ENCODE data around the gene CCDC40.

The CCDC40 gene

DNA sequence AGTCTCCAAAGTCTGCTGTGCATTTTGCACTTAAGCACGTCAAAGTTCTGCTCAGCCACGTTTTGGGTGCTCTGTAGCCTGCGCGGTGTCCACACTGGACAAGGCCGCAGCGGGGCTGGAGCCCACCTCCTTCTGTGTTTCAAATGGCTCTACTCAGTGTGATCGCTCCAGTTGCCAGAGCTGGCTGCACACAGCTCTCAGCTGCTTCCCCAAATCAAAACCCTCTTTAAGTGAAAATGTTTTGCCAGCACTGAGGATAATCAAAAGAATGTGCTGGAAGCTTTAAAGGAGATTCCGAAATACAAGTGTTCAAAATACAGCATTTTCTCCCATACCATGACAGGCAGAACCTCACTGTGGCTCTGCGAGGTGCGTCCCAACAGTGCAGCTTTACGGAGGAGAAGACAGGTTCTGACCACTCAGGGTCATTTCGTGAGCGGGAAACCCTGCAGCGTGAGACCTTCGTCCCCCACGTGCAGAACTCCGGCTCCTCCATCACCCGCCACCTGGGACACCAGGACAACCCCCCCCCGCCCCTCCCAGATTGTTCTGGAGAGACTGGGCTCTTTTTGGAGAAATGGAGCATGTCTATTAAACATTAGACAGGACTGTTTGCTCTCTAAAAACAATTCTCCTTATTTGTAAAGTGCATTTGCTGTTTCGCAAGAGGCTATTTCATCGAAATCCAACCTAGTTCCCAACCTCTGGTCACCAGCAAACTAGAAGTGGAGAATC, 17.4 kb upstream of the CCDC40 start:
- in situ Hi-C loops (cut with MboI; ENCODE audit: low sequenced_read_pairs) = no loop called here

- in situ Hi-C loops (cut with MboI; ENCODE audit: low sequenced_read_pairs) = no loop called here
Measured at GRCh38 chr17:80021600-80021999, 14.8 kb upstream of the CCDC40 start.

- in situ Hi-C loops (cut with MboI; ENCODE audit: low sequenced_read_pairs) = no loop called here
Measured at GRCh38 chr17:80023481-80024205, 12.8 kb upstream of the CCDC40 start.

- in situ Hi-C loops (cut with MboI; ENCODE audit: low sequenced_read_pairs) = no loop called here
Measured at GRCh38 chr17:80024206-80024972, 12.1 kb upstream of the CCDC40 start.

DNA sequence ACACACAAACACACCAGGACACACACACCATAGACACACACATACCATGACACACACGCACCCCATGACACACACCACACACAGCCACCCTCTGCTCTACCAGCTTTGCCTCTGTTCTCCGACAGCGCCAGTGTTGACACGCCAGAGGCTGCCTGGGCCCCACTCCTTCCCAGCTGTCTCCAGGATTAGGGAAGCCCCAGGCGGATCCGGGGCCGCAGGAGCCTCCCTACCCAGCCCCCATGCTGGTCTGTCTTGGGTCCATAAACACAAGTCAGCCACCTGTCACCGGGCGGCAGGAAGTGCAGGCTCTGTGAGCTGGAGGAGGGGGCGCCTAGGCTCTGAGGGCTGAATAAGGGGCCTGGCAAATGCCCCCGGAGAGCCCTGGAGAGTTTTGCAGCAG, 11.3 kb upstream of the CCDC40 start:
- in situ Hi-C loops (cut with MboI; ENCODE audit: low sequenced_read_pairs) = no loop called here

DNA sequence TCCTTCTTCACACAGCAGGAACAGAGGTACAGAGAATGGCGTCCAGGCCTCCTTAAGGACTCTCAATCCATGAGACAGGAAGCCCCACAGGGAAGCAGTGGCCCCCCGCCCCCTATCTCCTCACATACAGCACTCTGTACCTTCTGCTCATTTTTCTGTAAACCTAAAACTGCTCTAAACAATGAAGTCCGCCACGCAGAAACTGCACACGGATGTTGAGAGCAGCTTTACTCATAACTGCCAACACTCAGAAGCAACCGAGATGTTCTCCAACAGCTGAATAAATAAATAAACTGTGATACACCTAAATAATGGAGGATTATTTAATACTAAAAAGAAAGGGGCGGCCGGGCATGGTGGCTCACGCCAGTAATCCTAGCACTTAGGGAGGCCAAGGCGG, 10.6 kb upstream of the CCDC40 start:
- in situ Hi-C loops (cut with MboI; ENCODE audit: low sequenced_read_pairs) = no loop called here

GRCh38 chr17:80026359-80027042, 9.9 kb upstream of the CCDC40 start:
- in situ Hi-C loops (cut with MboI; ENCODE audit: low sequenced_read_pairs) = no loop called here

DNA sequence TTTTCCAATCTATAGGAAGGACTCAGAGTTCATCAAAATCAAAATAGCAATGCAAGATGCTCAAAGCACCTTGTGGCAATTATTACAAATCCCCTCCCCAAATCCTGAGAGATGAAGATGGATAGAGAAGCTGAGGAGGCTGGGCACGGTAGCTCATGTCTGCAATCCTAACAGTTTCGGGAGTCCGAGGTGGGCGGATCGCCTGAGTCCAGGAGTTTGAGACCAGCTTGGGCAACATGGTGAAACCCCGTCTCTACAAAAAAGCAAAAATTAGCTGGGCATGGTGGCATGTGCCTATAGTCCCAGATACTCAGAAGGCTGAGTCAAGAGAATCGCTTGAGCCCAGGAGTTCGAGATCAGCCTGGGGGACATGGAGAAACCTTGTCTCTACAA, 9.4 kb upstream of the CCDC40 start:
- in situ Hi-C loops (cut with MboI; ENCODE audit: low sequenced_read_pairs) = no loop called here

DNA sequence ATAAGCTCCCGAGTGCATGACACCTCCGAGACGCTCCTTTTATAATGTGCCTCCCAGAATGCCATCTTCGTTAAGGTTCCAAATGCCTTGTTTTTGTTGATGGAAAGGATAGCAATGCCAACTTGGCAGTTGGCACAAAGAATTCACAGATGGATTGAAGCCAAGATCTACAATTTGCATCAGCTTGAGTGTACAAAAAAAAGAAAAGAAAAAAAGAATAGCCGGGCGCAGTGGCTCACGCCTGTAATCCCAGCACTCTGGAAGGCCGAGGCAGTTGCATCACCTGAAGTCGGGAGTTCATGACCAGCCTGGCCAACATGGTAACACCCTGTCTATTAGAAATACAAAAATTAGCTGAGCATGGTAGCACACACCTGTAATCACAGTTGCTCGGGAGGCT, 8.4 kb upstream of the CCDC40 start:
- in situ Hi-C loops (cut with MboI; ENCODE audit: low sequenced_read_pairs) = no loop called here

- in situ Hi-C loops (cut with MboI; ENCODE audit: low sequenced_read_pairs) = no loop called here
Measured at GRCh38 chr17:80029258-80029974, 7.0 kb upstream of the CCDC40 start.

DNA sequence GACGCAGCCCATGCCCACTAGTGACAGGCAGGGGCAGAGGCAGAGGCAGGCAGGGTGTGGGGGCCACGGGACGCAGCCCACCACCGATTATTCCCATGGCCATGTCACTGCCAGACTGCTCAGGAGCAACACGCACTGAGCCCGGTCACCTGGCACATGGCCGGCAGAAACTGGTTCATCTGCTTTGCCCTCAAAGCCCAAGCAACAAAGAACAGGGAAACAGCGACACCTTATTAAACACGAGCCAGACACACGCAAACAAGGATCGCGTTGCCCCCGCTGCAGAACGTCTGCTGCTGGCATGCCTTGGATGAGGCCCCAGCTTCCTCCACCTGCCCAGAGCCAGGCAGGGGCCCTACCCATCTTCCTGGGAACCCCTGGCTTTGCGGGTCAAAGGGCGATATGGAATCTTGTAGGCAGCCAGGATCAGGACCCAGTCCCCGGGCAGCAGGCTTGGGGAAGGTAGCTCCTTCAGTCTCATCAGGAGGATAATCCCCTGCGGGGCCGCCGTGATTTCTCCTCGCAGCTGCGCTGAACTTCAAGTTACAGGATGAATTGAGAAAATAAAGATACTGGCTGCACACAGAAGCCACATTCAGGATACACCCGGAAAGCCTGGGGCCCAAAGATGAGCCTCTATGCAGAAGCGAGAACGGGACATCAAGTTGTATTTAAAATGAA, 5.6 kb upstream of the CCDC40 start:
- in situ Hi-C loops (cut with MboI; ENCODE audit: low sequenced_read_pairs) = no loop called here

DNA sequence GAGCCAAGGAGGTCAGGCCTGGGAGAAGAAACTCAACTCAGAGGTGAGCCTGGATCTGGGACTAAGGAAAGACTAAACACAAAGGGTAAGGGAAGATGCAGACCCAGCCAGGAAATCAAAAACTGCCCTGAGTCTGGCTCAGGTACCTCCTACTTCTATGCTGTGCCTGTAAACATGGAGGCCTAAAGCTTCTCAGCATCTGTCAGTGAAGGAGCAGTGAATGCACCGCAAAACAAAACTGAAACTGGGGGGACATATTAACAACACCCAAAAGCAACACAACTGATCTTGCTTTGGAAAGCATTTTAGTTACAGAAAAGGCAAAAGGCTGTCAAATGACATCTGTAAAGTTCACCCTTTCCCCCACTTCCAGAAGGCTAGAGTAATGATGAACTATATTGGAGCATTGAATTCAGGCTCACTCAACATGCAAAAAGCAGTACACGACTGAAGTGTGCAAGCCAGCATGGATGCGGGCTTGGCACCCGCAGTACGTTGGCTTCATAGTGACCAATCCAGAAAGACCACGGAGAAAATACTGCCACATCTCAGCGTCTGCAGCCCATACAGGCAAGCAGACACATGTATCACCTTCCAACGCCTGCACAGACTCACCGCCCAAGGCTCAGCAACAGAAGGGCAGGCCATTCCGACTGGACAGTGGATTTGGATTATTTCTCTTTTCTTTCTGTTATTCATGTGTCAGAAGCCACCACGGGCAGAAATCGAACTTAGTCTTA, 4.6 kb upstream of the CCDC40 start:
- in situ Hi-C loops (cut with MboI; ENCODE audit: low sequenced_read_pairs) = no loop called here

- in situ Hi-C loops (cut with MboI; ENCODE audit: low sequenced_read_pairs) = no loop called here
Measured at GRCh38 chr17:80032614-80033171, 3.7 kb upstream of the CCDC40 start.

DNA sequence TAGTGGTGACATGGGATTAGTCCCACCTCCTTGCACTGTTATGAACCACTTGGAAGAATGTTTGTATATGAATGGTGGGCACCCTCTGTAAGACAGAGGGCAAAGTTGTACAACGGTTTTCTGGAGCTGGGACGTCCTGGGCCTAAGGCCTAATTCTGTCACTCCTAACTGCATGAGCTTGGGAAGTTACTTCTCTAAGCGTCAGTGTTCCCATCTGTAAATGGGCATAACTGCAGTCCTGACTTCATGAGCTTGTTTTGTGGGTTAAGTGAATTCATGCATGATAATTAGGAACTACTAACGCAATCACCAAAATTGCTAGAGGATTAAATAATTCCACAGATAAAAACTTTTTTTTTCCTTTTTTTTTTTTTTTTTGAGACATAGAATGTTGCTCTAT, 2.6 kb upstream of the CCDC40 start:
- in situ Hi-C loops (cut with MboI; ENCODE audit: low sequenced_read_pairs) = no loop called here

DNA sequence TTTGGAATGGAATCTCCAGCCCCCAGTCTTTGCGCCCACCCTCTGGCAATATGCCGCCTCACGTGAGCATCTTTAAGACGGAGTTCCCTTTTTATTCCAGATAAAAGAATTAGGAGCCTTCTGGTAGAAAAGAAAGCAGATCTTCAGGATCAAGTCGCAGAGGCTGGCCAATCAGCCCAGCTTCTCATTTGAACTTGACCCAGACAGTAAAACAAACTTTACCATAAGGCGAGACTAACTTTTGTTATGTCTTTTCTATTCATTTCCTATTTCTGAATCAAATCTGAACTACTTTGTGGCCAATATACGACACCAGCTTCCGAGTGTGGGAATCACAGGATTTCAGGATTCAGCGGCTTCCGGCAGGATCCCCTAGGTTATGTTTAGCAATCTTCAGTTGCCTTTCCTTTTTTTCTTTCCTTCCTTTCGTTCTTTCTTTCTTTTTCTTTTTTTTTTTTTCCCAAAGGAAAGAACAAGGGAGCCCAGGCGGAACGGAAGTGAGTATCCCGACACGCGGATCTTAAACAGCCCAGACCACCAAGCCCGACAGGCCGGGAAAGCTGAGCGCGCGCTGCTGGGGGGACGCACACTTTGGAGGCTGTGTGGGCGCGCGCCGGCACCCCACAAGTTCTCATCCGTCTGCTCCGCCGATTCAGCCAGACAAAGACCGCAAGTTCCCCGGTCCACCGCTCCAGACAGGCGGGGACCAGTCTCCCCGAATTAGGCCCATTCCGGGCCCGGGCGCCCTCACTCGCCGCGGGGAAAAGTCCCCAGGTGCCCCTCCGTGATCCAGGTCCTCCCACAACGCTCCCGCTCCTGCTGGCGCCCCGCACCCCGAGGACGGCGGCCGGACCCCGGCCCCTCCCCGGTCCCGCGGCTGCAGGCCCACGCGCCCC, 1.4 kb upstream of the CCDC40 start:
- in situ Hi-C loops (cut with MboI; ENCODE audit: low sequenced_read_pairs) = no loop called here

GRCh38 chr17:80035687-80035936, 830 bp upstream of the CCDC40 start, which contains the start of gene TBC1D16:
Gene TBC1D16, minus strand, starts transcription at chr17:80035872. Its CDS starts 22,325 bp downstream, at chr17:80013547.
- in situ Hi-C loops (cut with MboI; ENCODE audit: low sequenced_read_pairs) = no loop called here

DNA sequence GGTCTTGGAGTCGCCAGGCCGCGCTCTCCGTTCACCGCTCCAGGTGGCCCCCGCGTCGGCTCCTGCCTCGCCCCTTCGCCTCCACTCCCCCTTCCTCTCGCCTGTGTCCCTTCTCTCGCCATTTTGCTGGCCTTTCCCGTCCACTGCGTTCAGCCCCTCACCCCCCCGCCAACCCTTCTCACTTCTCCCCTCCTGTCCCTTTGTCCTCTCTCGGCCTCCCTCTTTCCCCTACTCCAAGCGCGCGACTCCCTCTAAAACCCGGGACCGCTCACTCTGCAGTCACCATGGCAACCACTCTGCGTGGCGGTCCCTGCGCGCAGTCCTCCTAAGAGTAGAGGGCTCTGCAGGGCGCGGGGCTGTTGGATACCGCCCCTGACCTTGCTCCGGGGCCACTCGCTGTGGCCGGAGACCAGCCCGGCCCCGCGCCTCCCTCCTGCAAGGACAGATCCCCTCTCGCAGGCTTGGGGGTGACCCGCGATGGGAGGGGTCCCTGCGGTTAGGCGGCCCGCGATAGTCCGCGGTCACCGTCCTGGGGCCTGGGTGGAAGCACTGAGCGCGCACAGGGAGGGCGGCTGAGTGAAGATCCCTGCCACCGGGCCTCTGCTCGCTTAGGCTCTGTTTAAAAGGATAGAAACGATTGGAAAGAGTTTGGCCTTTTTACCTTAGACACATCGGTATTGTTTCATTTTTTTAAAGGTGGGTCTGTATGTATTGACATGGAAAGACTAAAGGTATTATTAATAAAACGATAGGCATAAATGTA, 454 bp downstream of the CCDC40 start:
- in situ Hi-C loops (cut with MboI; ENCODE audit: low sequenced_read_pairs) = no loop called here

DNA sequence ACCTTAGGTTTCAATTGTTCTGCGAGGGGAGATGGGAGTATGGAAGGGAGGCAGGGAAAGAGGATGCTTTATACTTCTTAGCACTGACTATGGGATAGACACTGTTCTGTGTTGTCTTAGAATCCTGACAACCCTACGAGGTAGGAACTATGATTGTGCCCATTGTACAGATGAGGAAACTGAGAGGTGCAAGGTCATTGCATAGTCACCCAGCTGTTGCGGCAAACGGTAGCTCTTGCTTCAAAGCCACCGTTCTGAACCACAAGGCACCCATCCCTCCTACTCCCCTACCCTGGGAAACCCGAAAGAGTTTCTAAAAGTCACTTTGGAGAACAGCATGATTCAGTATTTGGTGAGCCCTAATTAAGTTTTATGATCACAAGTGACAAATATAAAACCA, 7.5 kb downstream of the CCDC40 start:
- in situ Hi-C loops (cut with MboI; ENCODE audit: low sequenced_read_pairs) = no loop called here

Measured in HL-60/S4 treated with retinoic acid at 250 ng/mL for 4 days and 3 days (cell line).